Measurements from ENCODE around the gene NFIX.

- TF ChIP-seq CTCF (conservative IDR thresholded peaks at IDR 0.05 in 1 of 2, IDR thresholded peaks at IDR 0.05 in 1 of 2; ENCODE audit: extremely low read depth in 1 of 2, insufficient read depth in 1 of 2, low read depth in 1 of 2, low read length in 2 of 2) (no peak), EZH2 (IDR thresholded peaks at IDR 0.05; ENCODE audit: borderline replicate concordance, low read length) (no peak)
Measured at GRCh38 chr19:12973236-12973635, 22.0 kb upstream of the NFIX start.
